ENCODE measurements around the gene FAM3A. TPM values are rescaled to one million over a fixed set of nuclear protein-coding genes. Genes with fewer than 3 reads are reported as not detected.

FAM3A gene
- total and polyA plus RNA-seq, 2 of the 4 experiments (the other 2 are of a cell fraction) = 14.0 to 47.2 TPM

GRCh38 chrX:154460326-154460725 is 55.7 kb downstream of the FAM3A start:
- intact Hi-C loops (cut with micrococcal nuclease) (no loop called here), dilution Hi-C loops (cut with HindIII; ENCODE audit: low sequenced_read_pairs, unreplicated experiment) (no loop called here), in situ Hi-C loops (cut with MboI; ENCODE audit: low sequenced_read_pairs) (no loop called here)
- Histone ChIP-seq H2AK9ac (replicated peaks; ENCODE audit: low read depth, low read length, poor library complexity) (no peak overlapping the region), H4K20me1 (ENCODE audit: insufficient read depth, low read length) (peaks cover 39% of the 10 kb centered on the region), H3K9ac (ENCODE audit: low read depth, low read length) (no peak overlapping the region; the same call in 1 of the 2 replicates), H2BK15ac (ENCODE audit: low read depth, low read length) (no peak overlapping the region), H3K4me1 (ENCODE audit: control insufficient read depth, insufficient read depth, low read length) (peaks cover 4% of the 10 kb centered on the region; the same call in 1 of the 2 replicates), H3K23ac (ENCODE audit: low read depth, low read length) (no peak overlapping the region; the same call in 1 of the 2 replicates), H3K36me3 (ENCODE audit: control insufficient read depth, insufficient read depth, low read length) (peaks cover 43% of the 10 kb centered on the region), H2AK5ac (ENCODE audit: low read depth, low read length) (no peak overlapping the region), H4K5ac (ENCODE audit: low read depth, low read length) (no peak overlapping the region), H3K9me1 (ENCODE audit: insufficient read depth, low read length) (no peaks in the 10 kb centered on the region), H3K9me3 (ENCODE audit: control insufficient read depth, insufficient read depth, low read length) (no peaks in the 10 kb centered on the region; the same call in 1 of the 2 replicates), H4K8ac (ENCODE audit: low read depth in 2 of 2, low read length in 2 of 2) (no peak overlapping the region), H3K14ac (replicated peaks; ENCODE audit: low read depth, low read length) (no peak overlapping the region), H3K56ac (ENCODE audit: extremely low read depth, insufficient read depth, low read length) (no peak overlapping the region), H3K27ac (ENCODE audit: insufficient read depth, low read length) (no peak overlapping the region; the same call in 1 of the 2 replicates), H2BK120ac (ENCODE audit: low read depth, low read length) (no peak overlapping the region), H2AFZ (replicated peaks; ENCODE audit: low read length, poor library complexity) (no peak overlapping the region), H3K27me3 (ENCODE audit: control insufficient read depth, insufficient read depth, low read length) (no peaks in the 10 kb centered on the region), H3K18ac (ENCODE audit: low read depth, low read length) (no peak overlapping the region), H3K4me3 (ENCODE audit: insufficient read depth, low read depth, low read length) (peak overlapping the region; percentile 74), H3K4me2 (ENCODE audit: low read depth, low read length) (peak overlapping the region; percentile 83; the same call in 1 of the 2 replicates), H4K91ac (ENCODE audit: insufficient read depth, low read depth, low read length) (no peak overlapping the region), H3K79me1 (ENCODE audit: low read depth in 1 of 2, low read length in 2 of 2) (peaks cover 0 to 16% of the 10 kb centered on the region in 2 experiments; a peak in 3 of 4 replicates), H3K4ac (ENCODE audit: low read depth, low read length) (no peak overlapping the region), H2BK5ac (ENCODE audit: low read depth, low read length, poor library complexity, severe bottlenecking) (no peak overlapping the region), H2BK20ac (ENCODE audit: low read depth, low read length) (no peak overlapping the region)
- no peak for ATAC-seq (ENCODE audit: low read depth)
- ChIA-PET POLR2A (ENCODE audit: unreplicated experiment) (no interaction called here), CTCF (interaction anchor here (1.9 kb wide), 1 partner anchor 67 kb away, joined by 5 read pairs; no protein-coding TSS in a partner anchor)
- 85% methylated on average over 16 of the region's 26 CpGs; no CpG with 5 or more reads in 1 of the 2 experiments for WGBS, 2 experiments (ENCODE audit: extremely low coverage in 2 of 2, insufficient read length in 1 of 2)
- no TSS peak for BruUV-seq (replicated peaks)
- no peak for TF ChIP-seq BHLHE40 (IDR thresholded peaks at IDR 0.05; ENCODE audit: low read depth, low read length)
- no peak for TF ChIP-seq ELK1 (IDR thresholded peaks at IDR 0.05; ENCODE audit: borderline replicate concordance, low read depth, low read length)
- no peak for TF ChIP-seq MAFK (IDR thresholded peaks at IDR 0.05; ENCODE audit: low read depth, low read length)
- no peak for TF ChIP-seq USF2 (IDR thresholded peaks at IDR 0.05; ENCODE audit: low read depth, low read length)
- no peak for TF ChIP-seq FOS (IDR thresholded peaks at IDR 0.05; ENCODE audit: low read depth, low read length)
- TF ChIP-seq SMC3 (IDR thresholded peaks at IDR 0.05; ENCODE audit: low read depth, low read length) = no peak
- TF ChIP-seq CEBPB (IDR thresholded peaks at IDR 0.05; ENCODE audit: low read depth, low read length) = no peak
- TF ChIP-seq CHD1 (IDR thresholded peaks at IDR 0.05; ENCODE audit: low read depth, low read length) = no peak
- TF ChIP-seq RFX5 (IDR thresholded peaks at IDR 0.05; ENCODE audit: low read depth, low read length) = no peak
- TF ChIP-seq RCOR1 (IDR thresholded peaks at IDR 0.05; ENCODE audit: insufficient replicate concordance, low read length) = no peak
- no peak for TF ChIP-seq NFE2L2 (IDR thresholded peaks at IDR 0.05; ENCODE audit: low read depth, low read length)
- no peak for TF ChIP-seq RAD21 (IDR thresholded peaks at IDR 0.05; ENCODE audit: low read length)
- TF ChIP-seq POLR2A (IDR thresholded peaks at IDR 0.05; ENCODE audit: low read depth, low read length) = no peak
- no peak for TF ChIP-seq MXI1 (IDR thresholded peaks at IDR 0.05; ENCODE audit: borderline replicate concordance, low read depth, low read length)
- TF ChIP-seq CTCF (conservative IDR thresholded peaks at IDR 0.05; ENCODE audit: low read depth, low read length) = no peak
- TF ChIP-seq MAZ (IDR thresholded peaks at IDR 0.05; ENCODE audit: borderline replicate concordance, low read depth, low read length) = no peak
- no peak for DNase-seq
